Choroid plexus epithelial cell (primary cell): ENCODE measurements around the gene MNX1.

Source experiments
- DNase-seq: peaks from one replicate; pipeline ENCODE4 v3.0.0-alpha.2; 2010; ENCODE audit warnings: low read depth
- H3K4me3 ChIP-seq: 2 replicates; pipeline ENCODE4 v1.5.1; 2011; ENCODE audit warnings: low read depth, mild to moderate bottlenecking, control low read depth, low read length, moderate library complexity
- TF ChIP-seq, protein P1 (sequence below): conservative IDR thresholded peaks from 2 replicates; pipeline ENCODE4 v1.5.1; 2011; ENCODE audit warnings: low read depth, mild to moderate bottlenecking, control low read depth, inconsistent platforms, low read length, moderate library complexity

The MNX1 gene

GRCh38 chr7:157018997-157019608, 8.6 kb upstream of the MNX1 start:
- DNase-seq: no peak
- H3K4me3 ChIP-seq: no peak overlapping the region
- TF ChIP-seq, protein P1, sequence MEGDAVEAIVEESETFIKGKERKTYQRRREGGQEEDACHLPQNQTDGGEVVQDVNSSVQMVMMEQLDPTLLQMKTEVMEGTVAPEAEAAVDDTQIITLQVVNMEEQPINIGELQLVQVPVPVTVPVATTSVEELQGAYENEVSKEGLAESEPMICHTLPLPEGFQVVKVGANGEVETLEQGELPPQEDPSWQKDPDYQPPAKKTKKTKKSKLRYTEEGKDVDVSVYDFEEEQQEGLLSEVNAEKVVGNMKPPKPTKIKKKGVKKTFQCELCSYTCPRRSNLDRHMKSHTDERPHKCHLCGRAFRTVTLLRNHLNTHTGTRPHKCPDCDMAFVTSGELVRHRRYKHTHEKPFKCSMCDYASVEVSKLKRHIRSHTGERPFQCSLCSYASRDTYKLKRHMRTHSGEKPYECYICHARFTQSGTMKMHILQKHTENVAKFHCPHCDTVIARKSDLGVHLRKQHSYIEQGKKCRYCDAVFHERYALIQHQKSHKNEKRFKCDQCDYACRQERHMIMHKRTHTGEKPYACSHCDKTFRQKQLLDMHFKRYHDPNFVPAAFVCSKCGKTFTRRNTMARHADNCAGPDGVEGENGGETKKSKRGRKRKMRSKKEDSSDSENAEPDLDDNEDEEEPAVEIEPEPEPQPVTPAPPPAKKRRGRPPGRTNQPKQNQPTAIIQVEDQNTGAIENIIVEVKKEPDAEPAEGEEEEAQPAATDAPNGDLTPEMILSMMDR: no peak

- TF ChIP-seq, protein P1: no peak
- no peak overlapping the region for H3K4me3 ChIP-seq
- no peak for DNase-seq
Measured at GRCh38 chr7:157018328-157018996, 8.0 kb upstream of the MNX1 start.

DNA sequence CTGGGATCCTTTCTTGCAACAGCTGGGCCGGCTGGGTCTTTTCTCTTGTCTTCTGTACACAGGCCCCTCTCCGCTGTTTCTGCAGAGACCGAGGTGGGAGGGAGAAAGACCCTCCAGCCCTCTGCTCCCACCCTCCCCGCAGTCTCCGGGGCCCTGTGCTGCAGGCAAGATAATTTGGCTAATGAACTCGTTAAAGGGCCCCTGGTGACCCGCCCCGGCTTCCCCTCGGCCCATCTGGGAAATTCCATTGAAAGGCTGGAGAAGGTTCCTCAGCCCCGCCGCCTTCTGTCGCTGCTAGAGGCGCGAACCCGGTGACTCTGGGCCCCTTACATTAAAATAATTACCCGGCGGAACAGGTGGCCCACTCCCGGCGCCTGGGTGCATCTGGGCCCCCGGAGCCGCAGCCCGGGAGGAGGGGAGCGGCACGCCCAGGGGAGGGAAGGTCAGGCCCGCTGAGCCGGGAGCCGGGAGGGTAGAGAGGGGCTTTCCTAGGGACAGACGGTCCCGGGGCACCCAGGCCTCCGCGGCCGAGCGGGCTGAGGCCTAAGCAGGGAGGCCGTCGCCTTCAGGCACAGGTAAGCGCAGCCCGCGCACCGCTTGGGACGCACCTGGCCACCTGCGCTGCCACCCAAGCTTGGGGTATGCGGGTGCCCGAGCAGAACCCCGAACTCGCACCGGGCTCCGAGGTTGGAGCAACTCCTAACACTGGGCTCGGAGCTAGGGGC, 7.3 kb upstream of the MNX1 start:
- no peak for DNase-seq
- no peak overlapping the region for H3K4me3 ChIP-seq
- TF ChIP-seq, protein P1: no peak

GRCh38 chr7:157017149-157017548, 6.7 kb upstream of the MNX1 start:
- TF ChIP-seq, protein P1: no peak
- no peak overlapping the region for H3K4me3 ChIP-seq
- no peak for DNase-seq

GRCh38 chr7:157016352-157017041, 6.0 kb upstream of the MNX1 start:
- DNase-seq: no peak

GRCh38 chr7:157016024-157016351, 5.5 kb upstream of the MNX1 start:
- DNase-seq: no peak
- no peak overlapping the region for H3K4me3 ChIP-seq
- TF ChIP-seq, protein P1: no peak

More at GRCh38 chr7:157016352-157017041, 6.0 kb upstream of the MNX1 start:
- H3K4me3 ChIP-seq: no peak overlapping the region
- TF ChIP-seq, protein P1: no peak
